Measurements from ENCODE around the gene ATP8B1. TPM values are rescaled to one million over a fixed set of nuclear protein-coding genes. Genes with fewer than 3 reads are reported as not detected.

Gene ATP8B1
- total RNA-seq, 1 donor from 2014 or later = 0.15 TPM

GRCh38 chr18:57771193-57771592, 31.9 kb downstream of the ATP8B1 start:
- Mint-ChIP-seq H3K4me3 (no peak overlapping the region), H3K9me3 (no peaks in the 10 kb centered on the region), H3K4me1 (no peaks in the 10 kb centered on the region), H3K36me3 (no peaks in the 10 kb centered on the region), H3K27me3 (ENCODE audit: insufficient read depth, low read depth) (peaks cover 6% of the 10 kb centered on the region), H3K27ac (no peak overlapping the region)
- Histone ChIP-seq H4K20me1 (ENCODE audit: low read depth) (no peaks in the 10 kb centered on the region), H3K79me2 (ENCODE audit: low read depth) (no peaks in the 10 kb centered on the region), H3K9me3 (ENCODE audit: low read depth) (no peaks in the 10 kb centered on the region), H3K4me3 (no peak overlapping the region), H3K4me2 (no peak overlapping the region), H3K27ac (no peak overlapping the region), H3K27me3 (no peaks in the 10 kb centered on the region), H3K9ac (no peak overlapping the region), H3K4me1 (no peaks in the 10 kb centered on the region), H2AFZ (replicated peaks) (no peak overlapping the region), H3K36me3 (no peaks in the 10 kb centered on the region), H3F3A (ENCODE audit: low read depth) (no peaks in the 10 kb centered on the region)
- TF ChIP-seq CTCF (IDR thresholded peaks at IDR 0.05) = no peak
- no peak for DNase-seq (ENCODE audit: low spot score)

GRCh38 chr18:57768537-57769326, 34.4 kb downstream of the ATP8B1 start:
- H3K4me3 ChIP-seq = no peak overlapping the region
- H3K27me3 ChIP-seq = no peaks in the 10 kb centered on the region
- H3K4me1 Mint-ChIP-seq = no peaks in the 10 kb centered on the region
- no peak overlapping the region for H3K27ac Mint-ChIP-seq
- no peaks in the 10 kb centered on the region for H3K4me1 ChIP-seq
- H3K9me3 ChIP-seq (ENCODE audit: low read depth) = no peaks in the 10 kb centered on the region
- no peak overlapping the region for H3K4me2 ChIP-seq
- TF ChIP-seq CTCF (IDR thresholded peaks at IDR 0.05) (no peak), EZH2phosphoT487 (IDR thresholded peaks at IDR 0.05) (no peak), EZH2 (IDR thresholded peaks at IDR 0.05) (no peak)
- no peak for DNase-seq (ENCODE audit: low spot score)
- no peak overlapping the region for H3K27ac ChIP-seq
- H3K79me2 ChIP-seq (ENCODE audit: low read depth) = no peaks in the 10 kb centered on the region
- H4K20me1 ChIP-seq (ENCODE audit: low read depth) = no peaks in the 10 kb centered on the region
- H3F3A ChIP-seq (ENCODE audit: low read depth) = no peaks in the 10 kb centered on the region
- no peaks in the 10 kb centered on the region for H3K36me3 ChIP-seq
- peaks cover 6% of the 10 kb centered on the region for H3K27me3 Mint-ChIP-seq (ENCODE audit: insufficient read depth, low read depth)
- H2AFZ ChIP-seq (replicated peaks) = no peak overlapping the region
- no peak overlapping the region for H3K4me3 Mint-ChIP-seq
- H3K9ac ChIP-seq = no peak overlapping the region
- no peaks in the 10 kb centered on the region for H3K36me3 Mint-ChIP-seq
- no peaks in the 10 kb centered on the region for H3K9me3 Mint-ChIP-seq

- Histone ChIP-seq H3K4me3 (no peak overlapping the region), H3K36me3 (no peaks in the 10 kb centered on the region), H2AFZ (replicated peaks) (no peak overlapping the region), H3K4me2 (no peak overlapping the region), H3F3A (ENCODE audit: low read depth) (no peaks in the 10 kb centered on the region), H3K27ac (no peak overlapping the region), H3K27me3 (no peaks in the 10 kb centered on the region), H4K20me1 (ENCODE audit: low read depth) (no peaks in the 10 kb centered on the region), H3K9ac (no peak overlapping the region), H3K4me1 (no peaks in the 10 kb centered on the region), H3K79me2 (ENCODE audit: low read depth) (no peaks in the 10 kb centered on the region), H3K9me3 (ENCODE audit: low read depth) (no peaks in the 10 kb centered on the region)
- Mint-ChIP-seq H3K4me1 (no peaks in the 10 kb centered on the region), H3K36me3 (no peaks in the 10 kb centered on the region), H3K9me3 (no peaks in the 10 kb centered on the region), H3K27ac (no peak overlapping the region), H3K27me3 (ENCODE audit: insufficient read depth, low read depth) (peaks cover 9% of the 10 kb centered on the region), H3K4me3 (no peak overlapping the region)
- no peak for DNase-seq (ENCODE audit: low spot score)
- no peak for TF ChIP-seq CTCF (IDR thresholded peaks at IDR 0.05)
- no peak for TF ChIP-seq EZH2phosphoT487 (IDR thresholded peaks at IDR 0.05)
- no peak for TF ChIP-seq EZH2 (IDR thresholded peaks at IDR 0.05)
These were observed 35.7 kb downstream of the ATP8B1 start for GRCh38 chr18:57767259-57768050.
